IMR-90 (cell line): Measurements from ENCODE around the gene TRAF3IP3. TPM values are rescaled to one million over a fixed set of nuclear protein-coding genes. Genes with fewer than 3 reads are reported as not detected.

Experiments used
- ATAC-seq: fragments of 200-7000 bp; cut with Tn5 transposase; 2 replicates; pipeline ENCODE4 v1.9.1; 2020; ENCODE audit warnings: low read depth, mild to moderate bottlenecking, moderate library complexity
- BruUV-seq: library from RNA; stranded (reverse); fragments of 400-500 nt; replicated peaks from 2 replicates; lab custom pipeline; 2021; lab: Mats Ljungman, UMichigan
- CTCF ChIA-PET: fragments of 300-600 bp; formaldehyde crosslinking; extraction: SDS; loops from one replicate; lab custom pipeline; 2021; ENCODE audit warnings: antibody characterized with exemption; lab: Yijun Ruan, JAX
- POLR2A ChIA-PET: fragments of 300-600 bp; sonication (Branson Sonifier 250); formaldehyde crosslinking; loops from one replicate; lab custom pipeline; 2022; ENCODE audit warnings: antibody characterized with exemption; ENCODE audit not compliant: unreplicated experiment; lab: Charles Lee
- DNase-seq: peaks from one replicate; pipeline ENCODE4 v3.0.0; 2013
- H2AFZ ChIP-seq: replicated peaks from 2 replicates; pipeline ENCODE3; 2013; ENCODE audit warnings: low read length, mild to moderate bottlenecking; ENCODE audit not compliant: poor library complexity
- H2AK5ac ChIP-seq: 2 replicates; pipeline ENCODE4 v1.6.1; 2013; ENCODE audit warnings: low read depth, low read length, inconsistent platforms
- H2AK9ac ChIP-seq: replicated peaks from 2 replicates; pipeline ENCODE3; 2013; ENCODE audit warnings: mild to moderate bottlenecking, low read depth, low read length, moderate library complexity; ENCODE audit not compliant: poor library complexity
- H2BK120ac ChIP-seq: 2 replicates; pipeline ENCODE4 v1.6.1; 2013; ENCODE audit warnings: low read depth, low read length, inconsistent platforms
- H2BK15ac ChIP-seq: 3 replicates; pipeline ENCODE4 v1.6.1; 2013; ENCODE audit warnings: low read depth, low read length, inconsistent platforms
- H2BK20ac ChIP-seq: 2 replicates; pipeline ENCODE4 v1.6.1; 2013; ENCODE audit warnings: low read depth, mild to moderate bottlenecking, inconsistent platforms, low read length, moderate library complexity
- H2BK5ac ChIP-seq: 2 replicates; pipeline ENCODE4 v1.6.1; 2013; ENCODE audit warnings: mild to moderate bottlenecking, low read depth, low read length, inconsistent platforms; ENCODE audit not compliant: poor library complexity, severe bottlenecking
- H3K14ac ChIP-seq: replicated peaks from 2 replicates; pipeline ENCODE4 v1.6.1; 2013; ENCODE audit warnings: low read depth, low read length, inconsistent platforms
- H3K18ac ChIP-seq: 2 replicates; pipeline ENCODE4 v1.6.1; 2013; ENCODE audit warnings: low read depth, low read length, control low read depth
- H3K23ac ChIP-seq: 2 replicates; pipeline ENCODE4 v1.6.1; 2013; ENCODE audit warnings: low read depth, low read length, inconsistent platforms
- H3K27ac ChIP-seq: 2 replicates; pipeline ENCODE4 v1.5.1; 2013; ENCODE audit warnings: mild to moderate bottlenecking, control low read depth, low read length; ENCODE audit not compliant: insufficient read depth
- H3K27me3 ChIP-seq: 2 replicates; pipeline ENCODE4 v1.6.1; 2013; ENCODE audit warnings: low read length; ENCODE audit not compliant: control insufficient read depth, insufficient read depth
- H3K36me3 ChIP-seq: 2 replicates; pipeline ENCODE4 v1.6.1; 2013; ENCODE audit warnings: low read length, mixed read lengths; ENCODE audit not compliant: control insufficient read depth, insufficient read depth
- H3K4ac ChIP-seq: 2 replicates; pipeline ENCODE4 v1.6.1; 2013; ENCODE audit warnings: low read depth, low read length, inconsistent platforms
- H3K4me1 ChIP-seq: 2 replicates; pipeline ENCODE4 v1.6.1; 2013; ENCODE audit warnings: low read length, mixed read lengths; ENCODE audit not compliant: control insufficient read depth, insufficient read depth
- H3K4me2 ChIP-seq: 2 replicates; pipeline ENCODE4 v1.6.1; 2013; ENCODE audit warnings: low read depth, mild to moderate bottlenecking, control low read depth, low read length, moderate library complexity
- H3K4me3 ChIP-seq: 2 replicates; pipeline ENCODE4 v1.5.1; 2013; ENCODE audit warnings: low read depth, mild to moderate bottlenecking, control low read depth, low read length, moderate library complexity; ENCODE audit not compliant: insufficient read depth
- H3K56ac ChIP-seq: 2 replicates; pipeline ENCODE4 v1.6.1; 2013; ENCODE audit warnings: low read length, inconsistent platforms; ENCODE audit not compliant: insufficient read depth; ENCODE audit errors: extremely low read depth
- H3K79me1 ChIP-seq, 2 experiments: 2 replicates each; pipeline ENCODE4 v1.6.1; 2013; ENCODE audit warnings: low read length in 2 of 2, inconsistent platforms in 1 of 2, low read depth in 1 of 2
- H3K9ac ChIP-seq: 2 replicates; pipeline ENCODE4 v1.6.1; 2013; ENCODE audit warnings: low read depth, low read length, control low read depth
- H3K9me1 ChIP-seq: 2 replicates; pipeline ENCODE4 v1.6.1; 2013; ENCODE audit warnings: low read length, inconsistent platforms; ENCODE audit not compliant: insufficient read depth
- H3K9me3 ChIP-seq: 2 replicates; pipeline ENCODE4 v1.6.1; 2013; ENCODE audit warnings: low read length; ENCODE audit not compliant: control insufficient read depth, insufficient read depth
- H4K20me1 ChIP-seq: 2 replicates; pipeline ENCODE4 v1.6.1; 2013; ENCODE audit warnings: low read length, inconsistent platforms; ENCODE audit not compliant: insufficient read depth
- H4K5ac ChIP-seq: 2 replicates; pipeline ENCODE4 v1.6.1; 2013; ENCODE audit warnings: mild to moderate bottlenecking, low read depth, low read length, control low read depth
- H4K8ac ChIP-seq, 2 experiments: 2 replicates each; pipeline ENCODE4 v1.6.1; 2013; ENCODE audit warnings: low read depth in 2 of 2, low read length in 2 of 2, control low read depth in 1 of 2, inconsistent platforms in 1 of 2
- H4K91ac ChIP-seq: 2 replicates; pipeline ENCODE4 v1.6.1; 2013; ENCODE audit warnings: low read depth, low read length, inconsistent platforms; ENCODE audit not compliant: insufficient read depth
- CEBPB ChIP-seq: IDR thresholded peaks from 2 replicates; pipeline ENCODE4 v1.6.1; 2012; ENCODE audit warnings: low read depth, low read length, improper control_type of control experiment
- CHD1 ChIP-seq: IDR thresholded peaks from 2 replicates; pipeline ENCODE4 v1.6.1; 2012; ENCODE audit warnings: low read depth, low read length, improper control_type of control experiment
- CTCF ChIP-seq: conservative IDR thresholded peaks from 2 replicates; pipeline ENCODE4 v1.5.1; 2012; ENCODE audit warnings: mild to moderate bottlenecking, low read depth, low read length, improper control_type of control experiment
- ELK1 ChIP-seq: fragments of 150-350 bp; IDR thresholded peaks from 2 replicates; pipeline ENCODE4 v1.6.1; 2016; ENCODE audit warnings: low read depth, mild to moderate bottlenecking, low read length, moderate library complexity, borderline replicate concordance
- MAFK ChIP-seq: IDR thresholded peaks from 2 replicates; pipeline ENCODE4 v1.6.1; 2012; ENCODE audit warnings: low read depth, low read length, improper control_type of control experiment
- MXI1 ChIP-seq: IDR thresholded peaks from 2 replicates; pipeline ENCODE4 v1.6.1; 2012; ENCODE audit warnings: low read depth, mild to moderate bottlenecking, low read length, moderate library complexity, borderline replicate concordance
- POLR2A ChIP-seq: IDR thresholded peaks from 2 replicates; pipeline ENCODE4 v1.6.1; 2012; ENCODE audit warnings: mild to moderate bottlenecking, low read depth, low read length
- RFX5 ChIP-seq: IDR thresholded peaks from 2 replicates; pipeline ENCODE4 v1.8.0; 2012; ENCODE audit warnings: low read depth, mild to moderate bottlenecking, low read length, moderate library complexity
- SMC3 ChIP-seq: fragments of 150-350 bp; IDR thresholded peaks from 2 replicates; pipeline ENCODE4 v1.6.1; 2016; ENCODE audit warnings: low read depth, mild to moderate bottlenecking, antibody characterized with exemption, low read length, moderate library complexity
- WGBS, 2 experiments: methylation state at CpG; one replicate each; pipeline versions ENCODE4 v1.1.5 to v1.1.7; 2013; ENCODE audit warnings: missing lambda C conversion rate in 2 of 2; ENCODE audit not compliant: insufficient read length in 1 of 2; ENCODE audit errors: extremely low coverage in 2 of 2; 5-methylcytosine and 5-hydroxymethylcytosine counted together
- dilution Hi-C: fragments of 300-500 bp; cut with HindIII; formaldehyde crosslinking; loops from one replicate; pipeline ENCODE4 v1.14.3; 2018; ENCODE audit warnings: low sequenced_read_pairs; ENCODE audit not compliant: unreplicated experiment
- in situ Hi-C: fragments of 300-500 bp; cut with MboI; formaldehyde crosslinking; loops from 3 replicates; pipeline ENCODE4 v1.14.3; 2019; ENCODE audit warnings: low sequenced_read_pairs, inconsistent platforms, mixed read lengths
- intact Hi-C: fragments of 100-400 bp; cut with micrococcal nuclease; formaldehyde crosslinking; loops from 2 replicates; pipeline ENCODE4 v1.10.0; 2022
- polyA plus RNA-seq, 3 experiments: library from polyadenylated mRNA; depleted of rRNA; stranded (reverse); fragments of >200 nt; gene quantifications; 2 replicates each; pipeline ENCODE4 v1.2.3, GENCODE V29; 2012; ENCODE audit warnings: low replicate concordance in 1 of 3
- total RNA-seq: library from RNA; depleted of rRNA; stranded (reverse); fragments of >200 nt; gene quantifications from 2 replicates; pipeline ENCODE4 v1.2.3, GENCODE V29; 2012
- TF ChIP-seq, protein P1 (sequence below): fragments of 150-350 bp; IDR thresholded peaks from 2 replicates; pipeline ENCODE4 v1.6.1; 2017; ENCODE audit warnings: mild to moderate bottlenecking, antibody characterized with exemption, low read length, low read depth

Gene TRAF3IP3
- total and polyA plus RNA-seq, 2 of the 4 experiments (the other 2 are of a cell fraction) = 0.12 to 0.18 TPM

GRCh38 chr1:209807509-209807908 is 51.7 kb downstream of the TRAF3IP3 start:
- H4K5ac ChIP-seq = no peak overlapping the region
- CTCF ChIA-PET = interaction anchor here (1.4 kb wide), 1 partner anchor 15 kb away, joined by 7 read pairs; no protein-coding TSS in a partner anchor
- H3K36me3 ChIP-seq = no peaks in the 10 kb centered on the region
- ATAC-seq (no peak), DNase-seq (no peak)
- no peak overlapping the region for H2AK5ac ChIP-seq
- H3K27me3 ChIP-seq = peaks cover 2% of the 10 kb centered on the region; the same call in 1 of the 2 replicates
- dilution Hi-C loops (loop anchor here (25.0 kb wide), 1 partner anchor 180 kb away; no protein-coding TSS in a partner anchor), intact Hi-C loops (no loop called here), in situ Hi-C loops (no loop called here)
- no CpG with 5 or more reads among the region's 4 CpGs for WGBS, 2 experiments
- no peaks in the 10 kb centered on the region for H4K20me1 ChIP-seq
- no peak overlapping the region; the same call in 2 of the 3 replicates for H2BK15ac ChIP-seq
- H3K4me1 ChIP-seq = peaks cover 5% of the 10 kb centered on the region; the same call in 1 of the 2 replicates
- peak overlapping the region; percentile 37; the same call in 1 of the 2 replicates for H2BK20ac ChIP-seq
- peak overlapping the region; percentile 70 for H2AK9ac ChIP-seq
- no peak overlapping the region for H2AFZ ChIP-seq
- H3K56ac ChIP-seq = no peak overlapping the region
- no peak overlapping the region; the same call in 1 of the 2 replicates for H2BK120ac ChIP-seq
- no peaks in the 10 kb centered on the region for H3K79me1 ChIP-seq
- no peaks in the 10 kb centered on the region for H3K9me3 ChIP-seq
- POLR2A ChIA-PET = interaction anchor here (0.6 kb wide), 1 partner anchor 32 kb away, joined by 8 read pairs; no protein-coding TSS in a partner anchor
- no peak overlapping the region for H3K18ac ChIP-seq
- no peak overlapping the region for H3K27ac ChIP-seq
- peaks cover 3% of the 10 kb centered on the region; the same call in 1 of the 2 replicates for H3K9me1 ChIP-seq
- H3K4ac ChIP-seq = no peak overlapping the region
- H4K91ac ChIP-seq = no peak overlapping the region
- H4K8ac ChIP-seq = no peak overlapping the region
- no peak overlapping the region for H3K4me3 ChIP-seq
- no TSS peak for BruUV-seq
- no peak overlapping the region for H3K14ac ChIP-seq
- H2BK5ac ChIP-seq = no peak overlapping the region
- TF ChIP-seq MXI1 (no peak), ELK1 (no peak), CEBPB (no peak), CHD1 (no peak), CTCF (no peak), POLR2A (no peak), SMC3 (no peak), RFX5 (no peak), MAFK (no peak)
- TF ChIP-seq, protein P1, sequence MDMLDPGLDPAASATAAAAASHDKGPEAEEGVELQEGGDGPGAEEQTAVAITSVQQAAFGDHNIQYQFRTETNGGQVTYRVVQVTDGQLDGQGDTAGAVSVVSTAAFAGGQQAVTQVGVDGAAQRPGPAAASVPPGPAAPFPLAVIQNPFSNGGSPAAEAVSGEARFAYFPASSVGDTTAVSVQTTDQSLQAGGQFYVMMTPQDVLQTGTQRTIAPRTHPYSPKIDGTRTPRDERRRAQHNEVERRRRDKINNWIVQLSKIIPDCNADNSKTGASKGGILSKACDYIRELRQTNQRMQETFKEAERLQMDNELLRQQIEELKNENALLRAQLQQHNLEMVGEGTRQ = no peak
- no peak overlapping the region for H3K4me2 ChIP-seq
- H3K23ac ChIP-seq = no peak overlapping the region
- H3K9ac ChIP-seq = no peak overlapping the region
